GM23248 (cell line): ENCODE data around the gene LVRN.

Experiments used
- EZH2 ChIP-seq: fragments of 200-600 bp; sonication (generic); IDR thresholded peaks from 2 replicates; pipeline ENCODE4 v1.6.1; 2018; ENCODE audit warnings: antibody characterized with exemption, mild to moderate bottlenecking; ENCODE audit not compliant: insufficient read depth, poor library complexity, severe bottlenecking
- EZH2phosphoT487 ChIP-seq: fragments of 200-600 bp; sonication (generic); IDR thresholded peaks from 2 replicates; pipeline ENCODE4 v1.6.1; 2018; ENCODE audit warnings: antibody characterized with exemption, moderate library complexity, mild to moderate bottlenecking, low read depth; ENCODE audit not compliant: insufficient read depth

DNA sequence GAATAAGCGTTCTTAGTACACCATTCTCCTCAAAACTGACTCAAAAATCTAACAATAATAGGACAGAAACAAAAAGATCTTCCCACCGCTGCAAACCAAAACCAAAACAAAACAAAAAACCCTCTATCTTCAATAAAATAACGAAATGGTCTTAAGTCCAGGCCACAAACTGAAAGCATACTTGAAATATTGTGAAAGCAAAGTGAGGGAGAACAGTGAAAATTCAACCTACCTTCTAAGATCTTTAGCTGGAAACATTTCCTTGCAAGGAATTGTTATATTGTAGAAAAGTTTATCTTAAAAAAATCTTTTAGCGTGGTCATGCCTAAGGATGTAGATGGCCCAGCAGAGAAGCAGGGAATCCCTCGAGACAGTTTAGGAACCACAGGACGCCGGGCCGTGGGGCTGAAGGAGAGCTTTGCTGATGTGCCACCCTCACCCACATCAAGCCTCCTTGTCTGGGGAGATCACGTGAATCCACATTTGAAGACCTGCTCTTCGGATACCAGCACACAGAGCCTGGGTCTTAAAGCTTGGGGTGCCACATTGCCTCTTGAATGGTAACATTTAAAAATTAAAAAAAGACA, 27.8 kb upstream of the LVRN start:
- TF ChIP-seq EZH2 (no peak), EZH2phosphoT487 (no peak)
